GM21423 (cell line): ENCODE measurements around the gene METTL1.
"Not testable (repeated sequence)": the region's sequence is repeated elsewhere in the genome, so short reads cannot be mapped to it uniquely, and the experiment has no call there.

Experiments used
- ATAC-seq: cut with Tn5 transposase; IDR thresholded peaks from one replicate; pipeline ENCODE4 v1.9.1; 2021; ENCODE audit warnings: mild to moderate bottlenecking, moderate library complexity; ENCODE audit not compliant: unreplicated experiment

METTL1 gene

DNA sequence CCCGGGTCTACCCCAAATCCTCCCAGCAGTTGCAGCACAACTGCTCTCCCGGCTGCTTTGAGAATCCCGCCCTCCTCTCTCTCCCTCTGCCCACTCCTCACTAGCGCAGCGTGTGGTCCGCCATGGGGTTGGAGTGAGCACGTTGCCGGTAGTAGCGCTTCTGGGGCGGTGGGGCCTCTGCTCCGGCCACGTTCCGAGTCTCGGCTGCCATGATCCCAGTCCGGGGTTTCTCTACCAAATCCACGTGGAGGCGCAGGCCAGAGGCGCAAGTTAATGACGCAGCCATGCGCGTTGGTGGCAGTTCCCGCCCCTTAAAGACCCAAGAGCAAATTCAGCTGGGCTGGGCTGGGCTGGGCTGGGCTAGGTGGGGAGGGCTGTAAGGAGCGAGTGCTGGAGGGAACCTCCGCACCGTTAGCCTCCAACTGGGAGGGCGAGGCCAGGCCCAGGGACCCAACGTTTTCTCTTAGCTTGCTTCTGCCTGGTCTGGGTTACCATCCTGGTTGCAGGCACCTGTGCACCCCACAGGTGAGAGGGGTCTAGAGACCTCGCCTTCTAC, at the start of gene METTL1:
Gene METTL1, minus strand, starts transcription at position 233 of the 556 bp plus-strand sequence. Its CDS starts 22 bp downstream, at position 211.
- ATAC-seq: peak; percentile 82

DNA sequence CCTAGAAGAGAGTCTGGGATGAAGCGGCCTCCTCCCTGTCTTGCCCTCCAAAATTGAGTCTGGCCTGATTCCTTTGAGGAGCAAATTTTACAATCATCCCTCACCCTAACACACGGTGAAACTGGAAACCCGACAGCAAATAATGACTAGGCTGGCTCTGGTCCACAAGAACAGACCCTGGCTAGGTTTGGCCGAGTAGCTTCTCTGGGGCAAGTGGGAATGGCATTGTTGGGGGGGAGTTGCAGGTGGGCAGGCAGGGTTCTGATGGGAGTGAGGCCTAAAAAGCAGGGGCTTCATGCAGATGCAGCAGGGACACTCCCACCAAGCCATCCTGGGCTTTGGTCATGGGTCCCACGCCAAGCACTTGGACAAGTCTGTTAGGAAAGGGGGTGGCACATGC, 49.1 kb upstream of the METTL1 start:
- not testable (repeated sequence) for ATAC-seq

DNA sequence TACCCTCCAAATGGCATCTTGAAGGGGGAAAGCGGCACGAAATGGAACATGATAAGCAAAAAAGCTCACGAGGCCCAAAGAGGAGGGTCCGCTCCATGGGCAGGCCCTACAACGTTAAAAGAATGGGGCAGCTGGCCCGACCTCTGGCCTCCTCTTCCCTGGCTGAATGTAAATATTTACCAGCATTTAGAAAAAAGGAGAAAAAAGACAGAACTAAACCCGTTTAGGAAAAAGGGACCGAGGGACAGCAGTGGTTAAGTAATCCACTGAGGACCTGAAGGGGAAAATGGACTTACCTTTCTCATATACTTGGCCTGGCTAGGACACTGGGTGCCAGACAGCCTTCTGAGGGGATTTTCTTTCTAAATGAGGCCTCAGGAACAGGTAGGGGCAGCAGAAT, 48.2 kb upstream of the METTL1 start:
- ATAC-seq: not testable (repeated sequence)

DNA sequence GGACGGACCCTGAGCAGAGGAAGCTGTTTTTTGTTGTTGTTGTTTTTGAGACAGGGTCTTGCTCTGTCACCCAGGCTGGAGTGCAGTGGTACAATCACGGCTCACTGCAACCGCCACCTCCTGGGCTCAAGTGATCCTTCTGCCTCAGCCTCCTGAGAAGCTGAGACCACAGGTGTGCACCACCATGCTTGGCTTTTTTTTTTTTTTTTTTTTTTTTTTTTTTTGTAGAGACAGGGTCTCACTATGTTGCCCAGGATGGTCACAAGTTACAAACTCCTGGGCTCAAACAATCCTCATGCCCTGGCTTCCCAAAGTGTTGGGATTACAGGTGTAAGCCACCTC, 46.1 kb upstream of the METTL1 start:
- not testable (repeated sequence) for ATAC-seq

DNA sequence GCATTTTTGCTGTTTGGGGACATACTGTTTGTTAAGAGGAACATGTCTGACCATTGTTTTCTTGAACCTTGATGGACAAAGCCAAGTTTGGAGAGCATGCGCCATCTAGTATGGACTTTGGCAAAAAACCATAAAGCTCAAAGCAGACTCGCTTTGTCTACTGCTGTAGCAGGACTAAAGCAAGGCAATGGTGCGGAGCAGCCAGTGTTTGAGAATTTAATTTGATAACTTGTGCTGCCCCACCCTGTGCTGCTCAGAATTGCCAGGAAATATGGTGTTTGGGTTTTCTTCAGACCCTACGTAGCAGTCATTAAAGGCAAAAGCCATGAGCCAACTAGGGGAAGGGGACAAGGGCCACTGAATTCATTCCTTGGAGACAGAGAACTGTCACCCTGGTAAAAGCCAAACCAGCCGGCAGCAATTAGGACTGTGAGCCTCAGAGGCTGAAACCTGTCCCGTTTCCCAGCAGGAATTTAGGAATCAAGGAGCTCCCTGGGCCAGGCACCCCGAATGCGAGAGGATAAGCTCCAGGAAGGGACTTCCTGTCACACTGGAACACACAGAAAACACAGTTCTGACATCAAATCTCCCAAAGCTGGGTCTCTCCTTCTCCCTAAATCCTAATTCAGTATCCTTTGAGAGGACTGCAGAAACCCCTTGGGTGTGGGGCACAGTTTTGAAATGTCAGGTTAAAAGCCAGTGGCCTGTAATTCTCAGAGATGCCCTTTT, 45.5 kb upstream of the METTL1 start:
- no peak for ATAC-seq

DNA sequence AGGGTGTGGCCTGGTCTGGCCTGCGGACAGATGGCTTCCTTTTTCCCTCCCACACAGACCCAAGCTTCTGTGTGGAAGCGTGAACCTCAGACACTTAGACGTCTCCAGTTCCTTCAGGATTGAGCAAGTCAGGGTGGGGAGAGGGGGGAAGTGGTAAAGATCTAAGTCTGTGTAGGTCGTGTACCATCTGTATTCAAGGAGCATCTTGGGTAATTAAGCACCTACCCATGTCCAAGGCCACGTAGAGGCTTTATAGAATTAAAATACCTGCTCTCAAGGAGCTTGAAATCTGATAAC, 44.9 kb upstream of the METTL1 start:
- ATAC-seq: no peak

DNA sequence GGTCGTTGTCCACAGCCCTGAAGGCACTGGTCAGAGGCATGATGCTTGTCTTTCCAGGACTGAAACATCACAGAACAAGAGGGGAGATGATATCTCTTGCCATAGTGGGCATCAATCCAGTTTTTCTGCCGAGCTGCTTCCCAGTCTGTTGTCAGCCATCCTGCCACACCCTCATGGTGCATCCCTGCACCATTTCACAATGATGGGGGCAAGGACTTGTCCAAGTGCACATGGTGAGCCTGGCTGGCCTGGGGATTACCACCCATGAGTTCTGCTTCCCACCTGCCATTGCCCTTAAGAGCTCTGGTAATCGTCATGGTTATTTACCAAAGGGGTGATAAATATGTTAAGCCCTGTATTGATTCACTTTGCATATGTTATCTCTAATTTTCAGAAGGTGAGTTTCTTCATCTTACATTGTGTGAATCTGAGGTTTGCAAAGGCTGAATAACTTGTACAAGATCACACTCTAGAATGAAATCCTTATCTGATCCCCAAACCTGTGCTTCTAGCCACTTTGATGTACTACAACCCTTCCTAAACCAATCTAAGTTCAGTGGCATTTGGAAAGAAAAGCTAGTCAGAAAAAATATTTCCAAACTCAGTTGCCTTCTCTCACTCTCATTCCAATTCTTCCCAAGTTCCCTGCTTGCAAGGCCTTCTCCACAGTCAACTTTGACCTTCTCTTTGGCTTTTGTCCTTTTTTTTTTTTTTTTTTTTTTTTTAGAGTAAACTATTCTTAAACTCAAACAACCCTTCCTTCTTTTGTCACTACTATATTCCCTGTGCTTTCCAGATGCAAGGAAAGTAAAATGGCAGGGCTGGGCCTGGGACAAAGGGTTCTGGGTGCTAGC, 44.3 kb upstream of the METTL1 start:
- ATAC-seq: no peak

DNA sequence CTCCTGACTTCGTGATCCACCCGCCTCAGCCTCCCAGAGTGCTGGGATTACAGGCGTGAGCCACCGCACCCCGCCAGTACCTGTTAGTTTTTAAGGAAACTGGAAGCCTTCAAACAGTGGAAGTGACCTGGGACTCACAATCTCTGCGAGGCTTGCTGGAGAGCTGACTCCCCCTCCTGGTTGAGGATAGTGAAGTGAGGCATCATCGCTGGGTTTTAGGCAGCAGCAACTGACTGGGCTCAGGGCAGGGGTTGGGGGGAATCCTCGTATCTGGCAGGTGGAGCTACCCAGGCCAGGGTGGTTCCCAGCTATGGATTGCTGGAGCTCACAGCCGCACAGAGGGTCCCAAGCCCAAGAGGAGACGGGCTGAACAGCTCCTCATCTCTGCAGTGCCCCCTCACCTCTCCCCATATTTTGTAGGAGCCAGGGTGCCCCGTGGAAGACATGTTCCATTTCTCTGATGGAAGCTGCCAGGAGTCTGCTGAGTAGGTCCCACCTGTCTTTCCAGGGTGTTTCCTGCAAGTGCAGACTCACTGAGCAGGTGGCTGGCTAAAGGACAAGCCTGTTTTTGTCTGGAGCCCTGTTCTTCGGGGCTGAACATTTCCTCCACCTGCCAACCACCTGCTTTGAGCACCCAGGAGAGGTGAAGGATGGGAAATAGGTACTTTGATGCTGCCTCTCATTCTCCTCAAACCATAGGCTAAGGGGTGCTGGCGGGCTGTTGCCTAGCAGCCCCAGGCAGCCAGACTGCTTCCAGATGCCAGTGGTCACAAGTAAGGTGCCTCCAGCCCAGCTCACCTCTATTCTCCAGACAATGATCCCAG, 43.5 kb upstream of the METTL1 start:
- no peak for ATAC-seq

DNA sequence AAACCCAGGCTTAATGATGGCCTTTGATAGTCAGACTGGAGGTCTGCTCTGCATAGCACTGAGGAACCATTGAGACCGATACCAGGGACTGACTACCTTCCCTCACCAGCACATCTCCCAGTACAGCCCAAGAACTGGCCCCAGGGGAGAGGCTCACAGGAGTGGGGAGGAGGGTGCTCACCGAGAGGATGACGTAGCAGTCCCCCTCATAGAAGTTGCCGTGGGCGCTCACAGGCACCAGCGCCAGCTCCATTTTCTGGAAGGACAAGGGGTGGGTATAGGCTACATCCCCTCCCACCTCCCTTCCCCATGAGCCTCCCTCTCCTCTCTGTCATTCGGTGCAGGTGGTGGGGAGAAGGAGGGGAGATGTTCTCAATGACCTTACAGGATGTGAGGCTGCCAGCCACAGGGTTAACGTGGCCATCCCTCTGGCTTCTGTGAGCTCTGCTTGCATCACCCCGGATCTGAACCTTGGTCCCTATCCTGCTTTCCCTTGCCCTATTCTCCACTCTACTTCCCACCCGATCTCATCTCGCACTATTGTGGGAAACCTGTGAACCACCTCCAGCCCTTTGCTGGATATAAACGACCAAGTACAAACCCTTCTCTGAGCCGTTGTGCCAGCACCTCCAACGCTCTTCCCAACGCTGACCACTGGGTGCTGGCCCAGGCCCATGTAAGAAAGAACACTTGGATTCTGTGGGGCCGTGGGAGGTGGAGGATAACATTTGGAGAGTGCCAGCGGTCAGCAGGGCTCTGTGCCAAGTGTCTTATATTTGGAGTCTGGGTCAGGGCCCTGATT, 42.3 kb upstream of the METTL1 start:
- ATAC-seq: no peak

DNA sequence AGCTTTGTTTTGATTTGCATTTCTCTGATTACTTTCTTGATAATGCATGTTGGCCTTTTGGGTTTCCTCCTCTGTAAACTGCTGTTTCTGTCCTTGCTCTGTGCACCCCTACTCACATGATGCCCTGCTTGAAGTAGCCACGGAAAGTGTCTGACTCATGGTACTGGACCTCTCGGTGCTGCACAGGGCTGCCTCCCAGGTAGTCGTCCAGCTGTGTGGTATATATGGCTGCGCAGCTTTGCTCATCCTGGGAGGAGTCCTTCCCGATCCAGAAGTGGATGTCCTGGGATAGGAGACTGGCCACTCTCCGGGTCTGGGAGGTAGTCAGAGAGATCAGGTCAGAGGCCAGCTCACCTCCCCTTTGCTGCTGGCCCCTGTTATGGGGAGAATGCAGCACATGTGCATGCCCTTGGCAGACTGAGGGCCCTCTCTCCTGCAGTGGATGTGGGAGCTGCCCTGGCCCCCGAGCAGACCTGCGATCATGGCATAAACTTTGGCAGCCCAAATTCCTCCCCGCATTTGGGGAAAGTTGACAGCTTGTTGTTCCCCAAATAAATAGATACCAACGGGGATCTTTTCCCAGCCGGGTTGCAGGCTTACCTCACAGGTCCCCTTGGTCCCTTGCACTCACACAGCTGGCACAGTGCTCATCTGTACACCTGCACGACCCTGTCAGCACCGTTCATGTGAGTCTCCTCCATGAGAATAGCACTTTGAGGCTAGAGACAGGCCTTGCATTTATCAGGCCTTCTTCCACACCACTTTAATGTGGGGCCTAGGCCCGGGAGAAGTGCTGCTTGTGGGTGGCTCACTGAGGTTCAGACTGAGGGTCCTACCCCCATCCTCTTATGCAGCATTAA, 41.4 kb upstream of the METTL1 start:
- ATAC-seq: no peak

DNA sequence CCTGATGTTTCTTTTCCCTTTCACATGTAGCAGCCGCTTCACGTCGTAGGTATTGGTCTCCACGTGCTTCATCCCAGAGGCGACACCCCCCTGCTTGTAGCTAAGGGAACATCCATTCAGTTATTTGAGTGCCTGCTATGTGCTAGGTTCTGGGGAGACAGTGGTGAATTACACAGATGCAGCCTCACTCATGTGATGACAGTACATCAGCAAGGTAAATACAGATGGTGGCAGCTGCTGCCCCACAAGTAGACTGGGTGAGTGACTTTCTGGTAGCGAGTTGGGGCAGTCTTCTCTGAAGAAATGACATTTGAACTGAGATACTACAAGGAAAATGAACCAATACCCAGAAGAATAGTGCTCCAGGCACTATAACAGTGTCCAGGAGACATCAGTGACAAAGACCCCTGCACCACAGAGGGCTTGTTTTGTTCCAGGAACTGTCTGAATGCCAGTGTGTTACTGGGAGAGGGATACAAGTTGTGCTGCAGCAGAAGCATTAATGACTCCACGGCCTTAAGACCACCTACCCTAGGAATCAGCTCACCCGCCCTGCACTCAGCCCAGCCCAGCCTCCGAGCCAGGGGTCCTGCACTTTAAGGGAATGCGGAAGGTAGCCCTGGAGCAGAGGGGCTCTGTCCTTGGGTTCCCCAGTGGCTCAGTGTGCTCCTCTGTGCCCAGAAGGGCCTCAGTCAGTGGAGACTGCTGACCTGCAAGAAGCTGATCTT, 39.3 kb upstream of the METTL1 start:
- ATAC-seq: no peak

DNA sequence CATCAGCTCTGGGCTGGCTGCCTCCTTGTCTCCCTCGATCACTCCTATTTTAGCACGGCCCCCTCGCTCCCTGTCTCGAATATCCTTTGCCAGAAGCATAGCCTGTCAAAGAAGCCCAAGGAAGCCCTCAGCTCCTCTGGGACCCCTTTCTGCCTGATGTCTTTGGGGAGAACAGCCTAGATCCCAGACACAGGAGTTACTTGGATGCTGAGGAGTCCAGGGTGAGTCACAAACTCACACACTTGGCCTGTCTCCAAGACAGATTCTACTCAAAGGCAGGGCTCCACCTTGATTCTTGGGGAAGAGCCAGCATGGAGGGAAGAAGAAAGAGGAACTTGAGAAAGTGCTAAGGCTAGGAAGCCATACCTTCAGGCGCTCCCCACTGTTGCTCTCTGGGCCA, 38.5 kb upstream of the METTL1 start:
- ATAC-seq: no peak

DNA sequence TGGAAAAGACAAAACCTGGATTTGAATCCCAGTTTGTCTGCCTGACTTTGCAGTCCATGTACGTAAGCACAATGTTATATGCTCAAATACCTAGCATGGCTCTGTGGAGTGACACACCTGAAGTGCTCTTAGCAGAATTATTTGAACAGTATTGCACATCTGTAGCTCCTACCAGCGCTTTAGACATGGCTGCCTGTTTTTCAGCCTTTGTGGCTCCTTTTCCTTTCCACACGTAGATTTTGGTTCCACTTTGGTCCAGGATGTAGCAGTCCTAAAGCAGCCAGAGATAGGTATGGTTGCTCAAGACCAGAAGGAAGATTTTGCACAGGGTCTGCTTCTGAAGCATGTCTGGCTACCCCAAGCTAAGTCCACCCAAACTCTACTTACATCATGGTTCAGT, 37.5 kb upstream of the METTL1 start:
- ATAC-seq: no peak

DNA sequence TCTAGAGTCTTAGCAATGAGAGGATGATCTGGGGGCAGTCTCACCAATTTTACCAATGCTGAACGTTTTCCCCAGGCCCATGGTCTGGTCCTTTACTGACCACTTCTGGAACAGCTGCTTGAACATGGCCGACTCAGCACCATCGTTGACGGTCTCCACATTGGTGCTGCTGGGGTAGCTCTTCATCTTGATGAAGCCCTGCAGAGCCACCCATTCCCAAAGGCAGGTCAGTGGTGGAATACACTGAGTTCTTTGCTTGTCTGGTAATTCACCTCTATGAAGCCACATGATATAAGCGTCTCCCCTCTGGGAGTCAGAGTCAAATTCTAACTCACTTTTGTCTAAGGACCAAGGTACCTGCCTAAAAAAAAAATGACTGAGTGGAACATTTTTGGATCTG, 36.4 kb upstream of the METTL1 start:
- ATAC-seq: no peak

DNA sequence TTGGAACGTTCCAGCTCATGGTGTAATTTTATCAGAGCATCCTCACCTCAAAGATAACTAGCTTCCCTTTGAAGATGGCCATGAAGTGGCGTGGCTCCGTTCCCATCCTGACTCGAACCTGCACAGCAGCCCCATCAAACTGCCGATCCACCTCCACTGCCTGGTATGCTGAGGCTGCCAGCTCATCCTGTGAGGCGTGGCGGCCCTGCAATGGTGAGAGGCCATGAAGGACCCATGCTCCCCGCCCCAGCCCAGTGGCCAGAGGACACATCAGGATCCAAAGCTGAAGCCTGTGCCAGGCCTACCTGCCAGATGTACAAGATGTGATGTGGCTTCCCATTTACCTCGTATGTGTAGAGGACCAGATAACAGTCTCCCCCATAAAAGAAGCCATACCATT, 35.4 kb upstream of the METTL1 start:
- ATAC-seq: no peak

DNA sequence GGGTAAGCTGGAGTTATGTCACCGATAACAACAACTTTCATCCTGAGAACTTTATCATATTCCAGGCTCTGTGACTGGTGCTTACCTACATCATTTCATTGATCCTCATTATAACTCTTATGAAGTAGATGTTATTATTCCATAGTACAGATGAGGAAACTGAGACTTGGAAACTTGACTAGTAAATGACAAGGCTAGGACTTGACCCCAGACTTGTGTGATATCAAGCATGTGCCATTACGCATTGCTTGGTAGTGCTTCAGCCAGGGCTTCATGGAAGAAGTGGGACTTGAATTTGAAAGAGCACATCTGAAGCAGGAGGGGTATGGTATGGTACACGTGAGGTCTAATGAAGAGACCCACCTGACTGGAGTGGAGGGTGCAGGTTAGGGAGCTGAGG, 34.8 kb upstream of the METTL1 start:
- no peak for ATAC-seq

DNA sequence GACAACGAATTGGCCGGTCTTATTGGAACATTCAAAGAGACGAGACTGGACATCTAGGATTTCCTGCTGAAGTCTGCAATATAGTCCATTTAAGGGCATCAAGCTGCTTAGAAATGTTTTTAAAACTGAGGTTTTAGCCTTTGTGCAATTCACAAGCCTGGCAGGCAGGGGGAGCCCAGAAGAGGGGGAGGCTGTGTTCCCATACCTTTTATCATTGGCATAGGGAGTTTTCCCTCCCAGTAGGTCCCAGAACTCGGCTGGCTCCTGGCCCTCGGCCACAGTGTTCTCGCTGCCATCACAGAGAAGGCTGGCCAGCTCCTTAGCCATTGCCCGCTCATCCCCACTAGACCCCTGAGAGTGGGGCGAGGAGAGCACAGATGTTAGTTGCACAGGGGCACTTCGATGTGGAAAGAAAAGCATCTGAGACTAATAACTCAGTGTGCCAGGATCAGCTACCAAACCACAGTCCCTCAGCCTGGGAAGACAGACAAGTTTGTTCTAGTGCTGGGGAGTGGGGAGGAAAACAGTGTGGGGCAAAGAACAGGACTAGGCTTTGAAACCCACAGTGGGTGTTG, 31.5 kb upstream of the METTL1 start:
- ATAC-seq: no peak

DNA sequence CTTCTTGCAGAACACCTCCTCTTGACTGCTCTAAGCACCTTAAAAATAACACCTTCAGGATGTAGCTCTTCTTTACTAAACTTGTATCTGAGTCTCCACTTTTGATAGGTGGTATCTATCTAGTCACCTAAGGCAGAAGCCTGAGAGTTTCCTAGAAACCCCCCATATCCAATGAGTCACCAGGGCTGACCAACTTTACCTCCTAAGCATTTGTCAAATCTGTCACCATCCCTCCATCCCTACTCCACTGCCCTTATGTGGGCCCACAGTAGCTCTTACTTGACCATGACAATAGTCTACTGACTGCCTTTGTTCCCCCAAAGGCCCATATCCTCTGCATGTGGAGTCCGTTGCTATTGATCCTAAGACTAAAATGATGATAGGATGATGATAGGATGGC, 30.7 kb upstream of the METTL1 start:
- no peak for ATAC-seq

DNA sequence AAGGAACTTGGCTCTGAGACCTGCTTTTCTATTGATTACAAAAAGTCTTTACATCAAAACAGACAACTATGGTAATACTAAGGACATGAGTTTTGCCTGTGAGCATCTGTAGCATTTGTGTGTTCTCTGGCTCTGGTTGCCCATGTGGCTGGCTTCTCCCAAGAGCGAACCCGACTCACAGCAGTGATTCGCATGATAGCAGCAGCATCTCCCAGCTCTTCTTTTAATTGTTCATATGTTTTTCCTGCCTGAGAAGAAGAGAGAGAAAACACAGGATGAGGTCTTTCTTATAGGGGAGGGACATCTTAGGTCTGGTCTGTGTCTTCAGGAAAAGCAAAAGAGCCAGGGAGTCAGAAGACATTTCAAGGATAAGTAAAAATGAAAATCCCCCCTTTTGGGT, 29.1 kb upstream of the METTL1 start:
- ATAC-seq: no peak
